ENCODE data around the gene LPP. TPM values are rescaled to one million over a fixed set of nuclear protein-coding genes. Genes with fewer than 3 reads are reported as not detected.

LPP gene
- polyA plus RNA-seq, 1 donor (not counting 4 experiments of a cell fraction or from before 2014, with no cell fraction given): 16.0 TPM

DNA sequence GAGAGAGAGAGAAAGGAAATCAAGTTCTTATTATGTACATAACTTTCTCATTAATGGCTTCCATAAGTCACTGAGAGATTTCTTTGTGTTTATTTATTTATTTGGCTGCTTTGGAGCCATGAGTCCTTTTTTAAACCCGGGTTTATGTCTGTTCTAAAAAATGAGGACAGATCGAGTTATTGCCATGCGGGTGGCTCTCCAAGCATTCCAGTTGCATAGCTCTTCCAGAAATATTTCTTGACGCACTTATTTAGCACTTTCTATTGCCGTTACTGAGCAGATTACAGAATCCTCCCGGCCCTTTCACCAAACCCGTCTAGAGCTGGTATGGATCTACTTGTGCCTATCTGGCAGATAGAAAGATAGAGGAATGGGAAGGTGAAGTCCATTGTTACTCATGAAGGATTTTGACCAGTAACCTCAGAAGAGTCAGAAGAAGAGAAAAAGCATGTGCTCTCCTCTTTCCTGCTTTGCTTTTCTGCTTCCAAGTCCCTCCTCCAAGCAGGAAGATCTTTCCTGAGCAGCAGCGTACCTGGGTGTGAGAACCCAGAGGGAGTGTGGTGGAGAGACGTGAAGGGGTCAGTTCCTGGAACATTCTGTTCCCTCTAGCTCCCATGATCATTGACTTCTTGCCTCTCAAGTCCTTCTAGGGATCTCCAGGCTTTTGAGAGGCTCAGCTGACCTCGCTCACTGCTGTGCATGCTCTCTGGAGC, 112.8 kb downstream of the LPP start:
- Histone ChIP-seq H3K9ac (ENCODE audit: control insufficient read depth, extremely low read depth, insufficient read depth, low read length) (no peak overlapping the region), H2AFZ (ENCODE audit: control insufficient read depth, low read length) (no peak overlapping the region), H3K27ac (ENCODE audit: control insufficient read depth, insufficient read depth, low read length) (no peak overlapping the region), H3K36me3 (ENCODE audit: control insufficient read depth in 2 of 2, extremely low read depth in 1 of 2, insufficient read depth in 2 of 2, low read length in 2 of 2) (peaks cover 0 to 2% of the 10 kb centered on the region in 2 experiments), H3K4me1 (ENCODE audit: control insufficient read depth, extremely low read depth, insufficient read depth, low read length) (peaks cover 9% of the 10 kb centered on the region), H3K4me2 (ENCODE audit: control insufficient read depth, extremely low read depth, insufficient read depth, low read depth, low read length) (no peak overlapping the region), H3K27me3 (ENCODE audit: control insufficient read depth, extremely low read depth, insufficient read depth, low read length) (no peaks in the 10 kb centered on the region), H3K79me2 (ENCODE audit: control insufficient read depth, insufficient read depth, low read length) (peaks cover 7% of the 10 kb centered on the region), H3K9me1 (ENCODE audit: control insufficient read depth, extremely low read depth, insufficient read depth, low read length) (no peaks in the 10 kb centered on the region), H3K9me3 (ENCODE audit: control insufficient read depth, low read depth, low read length) (no peaks in the 10 kb centered on the region), H4K20me1 (ENCODE audit: control insufficient read depth, extremely low read depth, insufficient read depth, low read length) (peaks cover 4% of the 10 kb centered on the region), H3K4me3 (ENCODE audit: control insufficient read depth in 2 of 3, extremely low read depth in 1 of 3, insufficient read depth in 2 of 3, low read depth in 1 of 3, low read length in 3 of 3) (no peak overlapping the region)
- TF ChIP-seq EZH2 (IDR thresholded peaks at IDR 0.05; ENCODE audit: low read length): no peak
- no peak for TF ChIP-seq CTCF (optimal IDR thresholded peaks at IDR 0.05 in 1 of 3, IDR thresholded peaks at IDR 0.05 in 1 of 3, conservative IDR thresholded peaks at IDR 0.05 in 1 of 3; ENCODE audit: extremely low read depth in 1 of 3, insufficient read depth in 2 of 3, low read length in 3 of 3)
- no peak for DNase-seq (ENCODE audit: low read depth, low spot score)
- no peak for FAIRE-seq
- dilution Hi-C loops (cut with MboI; ENCODE audit: extremely low pct_ligation_motif_present, low sequenced_read_pairs): no loop called here

DNA sequence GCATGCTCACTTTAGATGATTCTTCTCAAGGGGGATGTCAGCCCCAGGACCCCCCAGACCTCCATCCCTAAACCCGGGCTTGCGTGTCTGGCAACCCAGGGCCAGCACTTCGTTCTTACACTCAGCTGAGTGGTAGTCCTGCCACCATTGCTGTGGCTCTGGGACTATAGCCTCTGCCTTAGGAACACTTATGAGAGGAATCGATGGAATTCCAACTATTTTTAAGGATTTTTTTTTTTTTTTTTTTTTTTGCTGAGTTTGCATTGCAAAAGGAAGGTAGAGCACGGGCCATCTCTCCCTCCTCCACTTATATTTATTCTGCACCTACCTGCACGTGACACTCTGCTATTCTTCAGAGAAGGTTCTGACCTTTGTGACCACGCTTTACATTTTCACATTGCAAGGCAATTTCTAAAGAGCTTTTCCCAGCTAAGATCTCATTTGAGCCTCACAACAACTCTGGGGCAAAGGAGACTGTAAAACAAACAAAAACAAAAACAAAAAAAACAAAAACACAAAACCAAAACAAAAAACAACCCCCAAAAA, 113.9 kb downstream of the LPP start:
- no peaks in the 10 kb centered on the region for H3K9me1 ChIP-seq (ENCODE audit: control insufficient read depth, extremely low read depth, insufficient read depth, low read length)
- H3K36me3 ChIP-seq (ENCODE audit: control insufficient read depth in 2 of 2, extremely low read depth in 1 of 2, insufficient read depth in 2 of 2, low read length in 2 of 2): peaks cover under 1 to 2% of the 10 kb centered on the region in 2 experiments
- H3K27me3 ChIP-seq (ENCODE audit: control insufficient read depth, extremely low read depth, insufficient read depth, low read length): no peaks in the 10 kb centered on the region
- peaks cover 7% of the 10 kb centered on the region for H3K79me2 ChIP-seq (ENCODE audit: control insufficient read depth, insufficient read depth, low read length)
- no peak overlapping the region for H3K4me3 ChIP-seq (ENCODE audit: control insufficient read depth in 2 of 3, extremely low read depth in 1 of 3, insufficient read depth in 2 of 3, low read depth in 1 of 3, low read length in 3 of 3)
- TF ChIP-seq CTCF (optimal IDR thresholded peaks at IDR 0.05 in 1 of 3, IDR thresholded peaks at IDR 0.05 in 1 of 3, conservative IDR thresholded peaks at IDR 0.05 in 1 of 3; ENCODE audit: extremely low read depth in 1 of 3, insufficient read depth in 2 of 3, low read length in 3 of 3): no peak
- TF ChIP-seq EZH2 (IDR thresholded peaks at IDR 0.05; ENCODE audit: low read length): no peak
- dilution Hi-C loops (cut with MboI; ENCODE audit: extremely low pct_ligation_motif_present, low sequenced_read_pairs): no loop called here
- H2AFZ ChIP-seq (ENCODE audit: control insufficient read depth, low read length): no peak overlapping the region
- H3K4me1 ChIP-seq (ENCODE audit: control insufficient read depth, extremely low read depth, insufficient read depth, low read length): peaks cover 11% of the 10 kb centered on the region
- no peak for DNase-seq (ENCODE audit: low read depth, low spot score)
- no peak overlapping the region for H3K4me2 ChIP-seq (ENCODE audit: control insufficient read depth, extremely low read depth, insufficient read depth, low read depth, low read length)
- FAIRE-seq: no peak
- H3K9ac ChIP-seq (ENCODE audit: control insufficient read depth, extremely low read depth, insufficient read depth, low read length): no peak overlapping the region
- H3K27ac ChIP-seq (ENCODE audit: control insufficient read depth, insufficient read depth, low read length): no peak overlapping the region
- no peaks in the 10 kb centered on the region for H3K9me3 ChIP-seq (ENCODE audit: control insufficient read depth, low read depth, low read length)
- H4K20me1 ChIP-seq (ENCODE audit: control insufficient read depth, extremely low read depth, insufficient read depth, low read length): peaks cover 4% of the 10 kb centered on the region

All from keratinocyte (primary cell).